Measurements from ENCODE around the gene NEURL4.

DNA sequence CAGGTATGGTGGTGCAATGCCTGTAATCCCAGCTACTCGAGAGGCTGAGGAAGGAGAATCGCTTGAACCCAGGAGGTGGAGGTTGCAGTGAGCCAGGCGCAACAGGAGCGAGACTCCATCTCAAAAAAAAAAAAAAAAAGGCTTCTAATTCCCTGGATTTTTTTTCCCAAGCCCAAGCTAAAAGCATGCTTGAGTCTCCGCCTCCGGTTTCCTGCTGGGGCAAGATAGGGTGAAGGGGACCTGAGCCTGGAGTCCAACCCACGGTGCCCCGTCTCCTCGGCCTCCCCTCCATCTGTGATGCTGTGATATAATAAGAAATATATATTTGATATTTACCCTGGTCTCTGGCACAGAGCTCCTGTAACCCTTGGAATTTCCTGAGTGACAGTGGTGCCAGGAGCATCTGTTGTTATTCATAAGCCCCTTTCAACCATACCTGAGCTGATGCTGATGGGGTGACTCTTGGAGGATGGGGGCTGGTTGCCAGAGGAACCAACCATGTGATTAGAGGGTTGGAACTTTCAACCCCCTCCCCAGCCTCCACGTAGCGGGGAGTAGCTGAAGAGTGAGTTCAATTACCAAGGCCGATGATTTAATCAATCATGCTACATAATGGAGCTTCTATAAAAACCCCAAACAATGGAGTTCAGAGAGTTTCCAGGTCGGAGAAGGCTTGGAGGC is 38.9 kb upstream of the NEURL4 start:
- TF ChIP-seq, protein P1, sequence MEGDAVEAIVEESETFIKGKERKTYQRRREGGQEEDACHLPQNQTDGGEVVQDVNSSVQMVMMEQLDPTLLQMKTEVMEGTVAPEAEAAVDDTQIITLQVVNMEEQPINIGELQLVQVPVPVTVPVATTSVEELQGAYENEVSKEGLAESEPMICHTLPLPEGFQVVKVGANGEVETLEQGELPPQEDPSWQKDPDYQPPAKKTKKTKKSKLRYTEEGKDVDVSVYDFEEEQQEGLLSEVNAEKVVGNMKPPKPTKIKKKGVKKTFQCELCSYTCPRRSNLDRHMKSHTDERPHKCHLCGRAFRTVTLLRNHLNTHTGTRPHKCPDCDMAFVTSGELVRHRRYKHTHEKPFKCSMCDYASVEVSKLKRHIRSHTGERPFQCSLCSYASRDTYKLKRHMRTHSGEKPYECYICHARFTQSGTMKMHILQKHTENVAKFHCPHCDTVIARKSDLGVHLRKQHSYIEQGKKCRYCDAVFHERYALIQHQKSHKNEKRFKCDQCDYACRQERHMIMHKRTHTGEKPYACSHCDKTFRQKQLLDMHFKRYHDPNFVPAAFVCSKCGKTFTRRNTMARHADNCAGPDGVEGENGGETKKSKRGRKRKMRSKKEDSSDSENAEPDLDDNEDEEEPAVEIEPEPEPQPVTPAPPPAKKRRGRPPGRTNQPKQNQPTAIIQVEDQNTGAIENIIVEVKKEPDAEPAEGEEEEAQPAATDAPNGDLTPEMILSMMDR (IDR thresholded peaks at IDR 0.05) = no peak
- no peak for TF ChIP-seq EZH2 (IDR thresholded peaks at IDR 0.05; ENCODE audit: borderline replicate concordance, insufficient read depth, low read depth, low read length, poor library complexity, severe bottlenecking)

Data from B cell (primary cell).